ENCODE results near the gene EXOC6.

DNA sequence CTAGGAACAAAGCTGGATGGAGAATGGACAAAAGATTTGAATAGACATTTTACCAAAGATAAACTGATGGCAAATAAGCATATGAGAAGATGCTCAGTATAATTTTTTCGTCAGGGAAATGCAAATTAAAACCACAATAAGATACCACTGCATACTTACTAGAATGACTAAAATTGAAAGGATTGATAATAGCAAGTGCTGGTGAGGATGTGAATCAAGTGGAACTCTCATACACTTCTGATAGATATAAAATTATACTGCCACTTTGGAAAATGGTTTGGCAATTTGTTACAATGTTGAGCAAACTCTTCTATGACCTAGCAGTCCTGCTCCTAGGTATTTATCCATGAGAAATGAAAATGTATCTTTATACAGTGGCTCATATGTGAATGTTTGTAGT lies 83.3 kb downstream of the EXOC6 start:
- TF ChIP-seq, protein P1, sequence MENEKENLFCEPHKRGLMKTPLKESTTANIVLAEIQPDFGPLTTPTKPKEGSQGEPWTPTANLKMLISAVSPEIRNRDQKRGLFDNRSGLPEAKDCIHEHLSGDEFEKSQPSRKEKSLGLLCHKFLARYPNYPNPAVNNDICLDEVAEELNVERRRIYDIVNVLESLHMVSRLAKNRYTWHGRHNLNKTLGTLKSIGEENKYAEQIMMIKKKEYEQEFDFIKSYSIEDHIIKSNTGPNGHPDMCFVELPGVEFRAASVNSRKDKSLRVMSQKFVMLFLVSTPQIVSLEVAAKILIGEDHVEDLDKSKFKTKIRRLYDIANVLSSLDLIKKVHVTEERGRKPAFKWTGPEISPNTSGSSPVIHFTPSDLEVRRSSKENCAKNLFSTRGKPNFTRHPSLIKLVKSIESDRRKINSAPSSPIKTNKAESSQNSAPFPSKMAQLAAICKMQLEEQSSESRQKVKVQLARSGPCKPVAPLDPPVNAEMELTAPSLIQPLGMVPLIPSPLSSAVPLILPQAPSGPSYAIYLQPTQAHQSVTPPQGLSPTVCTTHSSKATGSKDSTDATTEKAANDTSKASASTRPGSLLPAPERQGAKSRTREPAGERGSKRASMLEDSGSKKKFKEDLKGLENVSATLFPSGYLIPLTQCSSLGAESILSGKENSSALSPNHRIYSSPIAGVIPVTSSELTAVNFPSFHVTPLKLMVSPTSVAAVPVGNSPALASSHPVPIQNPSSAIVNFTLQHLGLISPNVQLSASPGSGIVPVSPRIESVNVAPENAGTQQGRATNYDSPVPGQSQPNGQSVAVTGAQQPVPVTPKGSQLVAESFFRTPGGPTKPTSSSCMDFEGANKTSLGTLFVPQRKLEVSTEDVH (IDR thresholded peaks at IDR 0.05; ENCODE audit: low read depth, partially characterized antibody): no peak
- TF ChIP-seq CTCF (IDR thresholded peaks at IDR 0.05 in 2 of 3, conservative IDR thresholded peaks at IDR 0.05 in 1 of 3; ENCODE audit: control insufficient read depth in 2 of 3, extremely low read depth in 1 of 3, insufficient read depth in 1 of 3, low read depth in 3 of 3, low read length in 3 of 3) (no peak), EZH2 (IDR thresholded peaks at IDR 0.05; ENCODE audit: borderline replicate concordance, control insufficient read depth, low read depth, low read length) (no peak), MXI1 (IDR thresholded peaks at IDR 0.05; ENCODE audit: low read depth, low read length) (no peak), YBX1 (IDR thresholded peaks at IDR 0.05) (no peak)
- TF ChIP-seq, protein P2, sequence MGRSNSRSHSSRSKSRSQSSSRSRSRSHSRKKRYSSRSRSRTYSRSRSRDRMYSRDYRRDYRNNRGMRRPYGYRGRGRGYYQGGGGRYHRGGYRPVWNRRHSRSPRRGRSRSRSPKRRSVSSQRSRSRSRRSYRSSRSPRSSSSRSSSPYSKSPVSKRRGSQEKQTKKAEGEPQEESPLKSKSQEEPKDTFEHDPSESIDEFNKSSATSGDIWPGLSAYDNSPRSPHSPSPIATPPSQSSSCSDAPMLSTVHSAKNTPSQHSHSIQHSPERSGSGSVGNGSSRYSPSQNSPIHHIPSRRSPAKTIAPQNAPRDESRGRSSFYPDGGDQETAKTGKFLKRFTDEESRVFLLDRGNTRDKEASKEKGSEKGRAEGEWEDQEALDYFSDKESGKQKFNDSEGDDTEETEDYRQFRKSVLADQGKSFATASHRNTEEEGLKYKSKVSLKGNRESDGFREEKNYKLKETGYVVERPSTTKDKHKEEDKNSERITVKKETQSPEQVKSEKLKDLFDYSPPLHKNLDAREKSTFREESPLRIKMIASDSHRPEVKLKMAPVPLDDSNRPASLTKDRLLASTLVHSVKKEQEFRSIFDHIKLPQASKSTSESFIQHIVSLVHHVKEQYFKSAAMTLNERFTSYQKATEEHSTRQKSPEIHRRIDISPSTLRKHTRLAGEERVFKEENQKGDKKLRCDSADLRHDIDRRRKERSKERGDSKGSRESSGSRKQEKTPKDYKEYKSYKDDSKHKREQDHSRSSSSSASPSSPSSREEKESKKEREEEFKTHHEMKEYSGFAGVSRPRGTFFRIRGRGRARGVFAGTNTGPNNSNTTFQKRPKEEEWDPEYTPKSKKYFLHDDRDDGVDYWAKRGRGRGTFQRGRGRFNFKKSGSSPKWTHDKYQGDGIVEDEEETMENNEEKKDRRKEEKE (IDR thresholded peaks at IDR 0.05): no peak
